Stimulated activated CD4-positive, alpha-beta T cell treated with anti-CD3 and anti-CD28 coated beads, Interleukin-4, amount 100 ng/mL, for 4 hours (primary cell): ENCODE measurements around the gene SYT17.

ENCODE experiments used
- DNase-seq, 2 experiments: peaks; one replicate each; pipeline ENCODE4 v3.0.0-alpha.2; 2020

Gene SYT17

DNA sequence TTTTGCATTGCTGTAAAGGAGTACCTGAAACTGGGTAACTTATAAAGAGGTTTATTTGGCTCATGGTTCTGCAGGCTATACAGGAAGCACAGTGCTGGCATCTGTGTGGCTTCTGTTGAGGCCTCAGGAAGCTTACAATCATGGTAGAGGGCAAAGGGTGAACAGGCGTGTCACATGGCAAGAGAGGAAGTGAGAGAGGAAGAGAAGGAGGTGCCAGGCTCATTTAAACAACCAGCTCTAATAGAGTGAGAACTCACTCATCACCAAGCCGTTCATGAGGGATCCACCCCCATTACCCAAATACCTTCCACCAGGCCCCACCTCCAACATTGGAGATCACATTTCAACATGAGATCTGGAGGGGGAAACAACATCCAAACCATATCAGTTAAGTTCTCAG, 101.1 kb downstream of the SYT17 start:
- no peak for DNase-seq

DNA sequence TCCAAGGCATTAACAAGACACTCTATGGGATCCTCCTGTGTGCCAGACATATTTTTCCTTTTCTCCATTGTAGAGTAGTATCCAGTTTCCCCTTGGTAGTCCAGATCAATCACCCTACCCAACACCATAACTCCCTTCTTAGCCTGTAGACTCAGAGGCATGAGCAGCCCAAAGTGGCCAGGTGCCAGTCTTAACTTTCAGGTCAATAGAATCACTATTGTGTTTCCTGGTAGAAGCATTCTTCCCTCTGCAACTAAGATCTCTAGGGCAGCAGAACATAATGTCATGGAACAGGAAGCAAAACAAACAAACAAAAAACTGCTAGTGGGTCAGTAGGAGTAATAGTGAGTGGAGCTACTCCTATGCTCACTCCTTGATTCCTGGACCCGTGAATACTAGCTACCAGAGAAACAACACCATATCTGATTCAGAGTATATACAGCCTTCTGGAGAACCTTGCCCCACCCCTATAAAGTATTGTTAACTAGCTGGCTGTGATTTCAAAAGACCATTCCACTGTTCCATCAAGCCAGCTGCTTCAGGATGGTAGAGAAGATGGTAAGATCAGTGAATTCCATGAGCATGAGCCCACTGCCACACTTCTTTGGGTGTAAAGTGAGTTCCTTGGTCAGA, 106.2 kb downstream of the SYT17 start:
- DNase-seq = no peak

DNA sequence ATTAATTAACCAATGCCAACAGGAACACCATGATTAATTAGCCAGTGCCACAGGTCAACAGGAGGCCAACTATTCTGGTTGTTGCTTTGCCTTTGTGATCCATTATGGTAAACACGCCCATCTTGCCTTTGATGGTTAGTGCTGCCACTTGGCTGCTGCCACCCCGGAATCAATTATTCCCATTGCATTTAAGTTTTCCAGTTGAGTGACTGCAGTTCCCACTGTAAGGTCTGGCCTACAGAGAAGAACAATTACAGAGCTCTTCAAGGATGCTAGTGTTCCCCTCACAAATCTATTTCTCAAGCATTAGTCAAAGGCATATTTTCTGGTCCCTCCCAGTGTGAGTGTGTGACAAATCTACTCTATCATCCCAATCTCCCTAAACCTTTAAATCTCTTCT, 110.4 kb downstream of the SYT17 start:
- DNase-seq = no peak

DNA sequence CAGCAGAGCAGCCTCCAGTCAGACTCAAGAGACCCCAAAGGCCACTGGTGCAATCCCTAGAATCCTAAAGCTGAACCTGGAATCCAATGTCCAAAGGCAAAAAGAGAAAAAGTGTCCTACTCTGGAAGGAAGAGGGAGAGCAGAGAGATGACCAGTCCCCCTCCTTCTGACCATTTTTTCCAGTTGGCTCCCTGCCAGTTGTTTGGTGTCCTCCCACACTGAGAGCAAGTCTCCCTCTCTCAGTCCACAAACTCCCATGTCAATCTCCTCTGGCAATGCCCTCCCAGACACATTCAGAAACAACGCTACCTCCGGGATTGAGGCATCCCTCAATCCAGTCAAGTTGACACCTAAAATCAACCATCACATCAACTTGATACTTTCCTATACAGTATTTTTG, 113.2 kb downstream of the SYT17 start:
- no peak for DNase-seq

DNA sequence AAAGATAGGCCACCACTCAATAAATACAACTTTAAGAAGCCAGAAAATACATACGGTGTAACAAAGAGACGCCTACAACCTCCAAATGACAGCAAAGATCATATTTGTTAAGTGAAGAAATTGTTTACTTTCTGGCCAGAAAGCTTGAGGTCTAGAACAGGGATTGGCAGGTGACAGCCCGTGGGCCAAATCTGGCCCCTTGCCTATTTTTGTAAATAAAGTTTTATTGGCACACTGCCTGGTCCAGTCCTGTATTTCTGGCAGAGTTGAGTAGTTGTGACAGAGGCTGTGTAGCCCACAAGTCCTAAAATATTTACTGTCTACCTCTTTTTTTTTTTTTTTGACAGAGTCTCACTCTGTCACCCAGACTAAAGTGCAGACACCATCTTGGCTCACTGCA, 114.1 kb downstream of the SYT17 start:
- DNase-seq = no peak

DNA sequence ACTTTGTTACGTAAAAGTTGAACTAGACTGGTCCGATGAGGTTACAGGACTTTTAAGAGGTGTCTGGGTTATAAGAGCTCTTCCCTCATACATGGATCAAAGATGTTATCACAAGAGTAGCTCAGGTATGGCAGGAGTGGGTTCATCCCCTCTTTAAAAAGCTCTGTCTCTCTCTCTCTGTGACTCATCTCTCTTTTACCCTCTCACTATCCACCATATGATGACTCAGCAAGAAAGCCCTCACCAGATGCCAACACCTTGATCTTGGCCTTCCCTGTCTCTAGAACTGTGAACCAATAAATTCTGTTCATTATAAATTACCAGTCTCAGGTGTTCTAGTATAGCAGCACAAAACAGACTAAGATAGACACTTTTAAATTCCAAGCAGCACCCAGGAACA, 115.6 kb downstream of the SYT17 start:
- no peak for DNase-seq

DNA sequence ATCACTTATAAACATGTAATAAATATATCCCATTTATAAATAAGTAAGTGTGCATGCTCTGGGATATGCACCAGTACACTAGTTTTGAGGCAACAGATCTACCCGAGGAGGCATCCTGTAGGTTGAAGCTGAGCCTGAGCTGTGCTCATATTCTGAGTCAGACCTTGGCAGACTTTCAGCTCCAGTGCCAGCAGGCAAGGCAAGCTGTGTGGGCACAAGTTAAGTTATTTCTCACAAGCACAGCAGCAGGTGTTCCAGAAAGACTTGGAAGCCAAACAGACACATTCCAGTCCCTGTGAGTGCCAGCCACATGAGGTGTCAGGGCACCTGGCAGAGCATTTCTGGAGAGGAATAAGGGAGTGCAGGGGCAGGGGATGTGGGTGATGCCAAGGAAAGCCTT, 116.2 kb downstream of the SYT17 start:
- DNase-seq = no peak

DNA sequence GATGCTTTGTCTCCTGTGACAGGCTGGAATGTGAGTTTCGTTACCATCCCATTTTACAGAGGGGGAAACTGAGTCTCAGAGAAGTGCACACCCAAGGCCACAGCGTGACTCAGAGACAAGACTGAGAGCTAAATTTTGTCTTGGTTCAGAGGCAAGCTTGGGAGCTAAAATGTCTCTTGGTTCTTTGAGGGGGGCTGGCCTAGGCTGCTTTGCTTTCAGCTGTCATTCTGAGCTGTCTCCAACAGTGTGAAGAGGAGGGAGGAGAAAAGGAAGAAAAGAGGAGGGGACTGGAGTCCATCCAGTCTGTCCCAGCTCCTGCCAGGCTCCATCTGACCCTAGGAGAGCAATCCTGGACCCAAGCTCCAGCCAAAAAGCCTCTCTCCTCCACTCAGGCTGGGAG, 117.4 kb downstream of the SYT17 start, which contains the start of gene CLEC19A:
Gene CLEC19A (plus strand): TSS at position 301 of the 400 bp plus-strand sequence. CDS start 121 bp downstream, outside the sequence.
- DNase-seq = no peak

DNA sequence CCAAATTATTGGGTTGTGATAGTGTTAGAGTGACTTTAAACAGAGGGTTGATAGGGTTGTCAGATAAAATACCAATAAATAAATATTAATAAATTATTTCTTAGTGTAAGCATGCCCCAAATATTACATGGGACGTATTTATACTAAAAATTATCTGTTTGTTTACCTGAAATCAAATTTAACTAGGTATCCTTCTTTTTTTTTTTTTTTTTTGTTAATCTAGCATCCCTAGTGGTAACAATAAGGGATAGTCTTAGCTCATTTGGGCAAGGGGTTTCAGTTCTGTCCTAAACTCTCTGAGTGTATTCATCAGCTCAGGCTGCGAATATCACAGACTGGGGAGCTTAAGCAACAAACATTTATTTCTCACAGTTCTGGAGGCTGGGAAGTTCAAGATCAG, 118.8 kb downstream of the SYT17 start:
- DNase-seq = no peak

DNA sequence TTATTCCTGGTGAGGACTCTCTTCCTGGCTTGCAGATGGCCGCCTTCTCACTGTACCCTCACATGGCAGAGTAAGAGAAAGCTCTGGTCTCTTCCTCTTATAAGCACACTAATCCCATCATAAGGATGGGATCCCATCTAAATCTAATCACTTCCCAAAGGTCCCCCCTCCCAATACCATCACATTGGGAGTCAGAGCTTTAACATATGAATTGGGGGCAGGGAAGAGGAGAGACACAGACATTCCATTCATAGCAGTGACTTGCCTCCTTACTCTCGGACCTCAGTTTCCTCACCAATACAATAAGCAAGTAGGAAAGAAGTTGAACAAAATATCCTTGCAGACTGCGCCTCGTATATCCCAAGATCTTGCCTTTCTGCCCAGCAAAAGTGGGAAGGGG, 119.2 kb downstream of the SYT17 start:
- DNase-seq = no peak

DNA sequence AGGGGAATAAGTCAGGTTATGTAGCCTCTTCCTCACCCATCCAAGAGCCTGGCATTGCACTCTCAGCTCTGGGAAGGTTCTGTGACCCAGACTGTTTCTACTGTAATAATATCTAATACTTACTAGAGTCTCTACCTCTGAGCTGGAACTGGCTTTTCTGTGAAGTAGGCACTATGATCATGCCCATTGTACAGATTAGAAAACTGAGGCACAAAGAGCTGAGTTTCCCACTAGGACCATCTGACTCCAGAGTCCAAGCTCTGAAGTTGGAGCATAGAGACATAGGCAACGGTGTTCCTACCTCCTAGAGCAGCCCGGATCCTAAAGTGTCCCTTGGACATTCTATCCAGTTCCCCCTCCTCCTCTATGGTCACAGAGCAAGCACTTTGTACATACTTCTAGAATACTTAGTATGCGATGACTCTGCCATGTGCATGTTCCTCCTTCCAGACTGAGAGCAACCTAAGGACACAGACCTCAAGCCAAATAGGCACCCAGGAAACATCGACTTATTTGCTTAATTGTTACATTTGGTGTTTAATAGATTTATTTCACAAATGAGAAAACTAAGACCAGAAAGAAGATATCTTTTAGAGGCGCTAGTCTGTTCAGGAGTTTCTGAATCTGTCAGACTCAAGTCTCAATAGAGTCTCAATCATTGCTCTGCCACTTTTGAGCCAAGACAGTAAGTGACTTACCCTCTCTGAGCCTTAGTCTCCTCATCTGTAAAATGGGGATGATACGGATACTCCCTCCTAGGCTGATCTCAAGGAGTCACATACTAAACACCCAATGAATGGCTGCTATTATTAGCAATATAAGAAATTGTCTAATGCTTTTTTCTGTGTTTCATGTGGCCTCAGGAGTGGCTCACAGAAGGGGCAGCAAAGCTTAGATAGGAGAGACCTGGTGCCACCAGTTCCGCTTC, 121.1 kb downstream of the SYT17 start:
- no peak for DNase-seq

DNA sequence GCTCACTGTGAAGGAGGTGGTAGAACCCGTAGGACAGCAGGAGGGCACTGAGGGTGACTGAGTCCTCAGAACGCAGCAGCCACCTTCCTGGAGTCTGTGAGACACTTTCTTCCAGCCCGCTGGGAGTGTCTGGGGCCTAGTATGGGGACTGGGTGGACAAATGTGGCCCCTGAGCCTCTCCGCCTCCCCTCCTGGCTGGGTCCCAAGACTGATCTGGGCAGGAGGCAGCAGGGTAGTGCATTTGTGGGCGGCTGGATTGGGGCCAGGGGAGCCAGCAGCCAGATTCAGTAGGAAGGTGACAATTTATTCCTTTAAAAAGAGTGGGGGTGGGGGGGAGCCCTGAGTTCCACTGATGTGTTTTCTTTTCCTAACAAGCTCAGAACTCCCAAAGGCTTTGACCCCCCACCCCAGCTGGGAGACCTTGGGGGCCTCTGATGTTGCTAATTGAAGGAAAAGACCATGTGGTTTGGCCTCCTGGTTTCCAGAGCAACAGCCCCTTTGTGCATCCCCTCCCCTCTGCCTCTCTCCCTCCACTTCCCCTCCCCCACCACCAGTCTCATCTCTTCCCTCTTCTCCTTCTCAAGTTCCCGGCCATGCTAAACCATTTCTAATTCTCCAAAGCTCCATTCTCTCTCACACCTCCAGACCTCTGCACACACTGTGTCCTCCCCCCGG, 121.9 kb downstream of the SYT17 start:
- DNase-seq = no peak

DNA sequence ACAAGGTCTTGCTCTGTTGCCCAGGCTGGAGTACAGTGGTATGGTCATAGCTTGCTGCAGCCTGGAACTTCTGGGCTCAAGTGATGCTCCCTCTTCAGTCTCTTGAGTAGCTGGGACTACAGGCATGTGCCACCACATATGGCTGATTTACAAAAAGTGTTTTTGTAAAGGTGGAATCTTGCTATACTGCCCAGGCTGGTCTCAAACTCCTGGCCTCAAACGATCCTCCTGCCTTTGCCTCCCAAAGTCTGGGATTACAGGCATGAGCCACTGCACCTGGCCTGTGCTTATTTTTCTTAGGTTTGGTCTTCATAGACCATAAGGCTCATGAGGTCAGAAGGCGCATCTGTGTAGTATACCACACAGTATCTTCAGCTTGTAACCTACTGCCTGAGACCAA, 122.8 kb downstream of the SYT17 start:
- no peak for DNase-seq

DNA sequence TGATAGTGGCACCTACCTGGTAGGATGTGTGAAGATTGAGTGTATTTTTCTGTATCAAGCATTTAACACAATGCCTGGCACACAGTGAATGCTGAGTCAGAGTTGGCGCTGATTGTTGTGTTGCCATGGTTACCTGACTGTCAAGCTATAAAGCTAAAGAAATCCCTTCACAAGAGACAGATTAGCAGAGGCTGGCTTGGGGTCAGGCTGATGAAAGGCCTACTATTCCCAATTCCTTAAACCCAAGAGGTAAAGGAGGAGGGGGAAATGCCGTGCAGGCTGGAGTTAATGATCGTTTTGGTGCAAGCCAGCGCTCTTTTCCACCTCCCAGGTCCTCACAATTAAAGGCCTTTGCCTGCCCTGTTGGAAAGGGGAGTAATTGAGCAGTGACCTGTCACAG, 123.4 kb downstream of the SYT17 start:
- no peak for DNase-seq

DNA sequence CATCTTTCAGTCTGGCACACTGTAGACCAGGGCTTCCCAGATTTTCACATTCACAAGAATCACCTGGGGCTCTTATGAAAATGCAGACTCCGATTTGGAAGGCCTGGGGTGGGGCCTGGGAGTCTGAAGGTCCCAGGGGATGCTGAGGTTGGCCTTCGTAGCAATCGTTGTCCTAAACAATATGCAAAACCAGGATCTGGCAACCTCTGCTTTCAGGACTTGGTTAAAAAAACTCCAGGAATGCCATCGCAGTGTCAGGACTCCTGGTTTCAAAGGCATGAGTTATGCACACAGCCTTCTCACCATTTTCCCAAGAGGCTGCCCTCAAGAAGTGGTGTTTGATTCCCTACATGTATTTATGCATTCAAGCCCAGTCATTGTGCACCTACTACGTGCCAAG, 124.1 kb downstream of the SYT17 start:
- no peak for DNase-seq

DNA sequence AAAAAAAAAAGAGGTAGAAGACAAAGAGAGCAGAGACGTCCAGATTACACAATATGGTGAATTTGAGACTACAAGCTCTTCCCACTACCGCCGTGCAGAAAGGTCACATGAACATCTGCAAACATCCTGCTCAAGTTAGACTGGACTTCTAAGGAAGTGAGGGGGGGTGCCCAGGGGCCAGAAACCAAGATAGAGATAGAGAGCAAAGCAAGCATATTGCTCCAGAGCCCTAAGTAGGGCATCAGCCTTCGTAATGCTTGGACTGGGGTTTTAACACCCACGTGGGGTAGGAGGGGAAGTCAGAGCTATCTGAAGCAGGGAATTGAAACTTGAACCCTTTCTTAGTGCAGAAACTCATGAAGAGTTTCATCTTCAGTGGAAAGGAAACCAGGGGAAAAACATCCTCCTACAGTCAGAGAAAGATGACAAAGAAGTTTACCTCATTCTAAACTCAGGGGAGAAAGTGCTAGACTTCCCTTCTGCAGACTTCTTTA, 126.2 kb downstream of the SYT17 start:
- DNase-seq = peak in 1 of 2 experiments; percentile 26

DNA sequence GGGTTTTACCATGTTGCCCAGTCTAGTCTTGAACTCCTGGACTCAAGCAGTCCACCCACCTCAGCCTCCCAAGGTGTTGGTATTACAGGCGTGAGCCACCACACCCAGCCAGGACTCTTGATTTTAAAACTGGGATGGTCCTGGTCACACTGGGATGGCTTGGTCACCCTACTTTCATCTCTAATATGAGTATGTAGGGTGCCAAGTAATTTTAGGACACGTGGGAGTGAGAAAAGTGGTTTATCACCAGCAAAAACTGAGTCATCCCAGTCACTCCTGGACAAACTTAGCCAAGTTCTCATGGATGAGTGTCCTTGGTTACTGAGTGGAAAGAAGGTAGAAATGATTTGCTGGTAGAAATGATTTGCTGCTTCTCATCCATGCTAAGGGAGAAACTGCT, 127.4 kb downstream of the SYT17 start:
- no peak for DNase-seq

DNA sequence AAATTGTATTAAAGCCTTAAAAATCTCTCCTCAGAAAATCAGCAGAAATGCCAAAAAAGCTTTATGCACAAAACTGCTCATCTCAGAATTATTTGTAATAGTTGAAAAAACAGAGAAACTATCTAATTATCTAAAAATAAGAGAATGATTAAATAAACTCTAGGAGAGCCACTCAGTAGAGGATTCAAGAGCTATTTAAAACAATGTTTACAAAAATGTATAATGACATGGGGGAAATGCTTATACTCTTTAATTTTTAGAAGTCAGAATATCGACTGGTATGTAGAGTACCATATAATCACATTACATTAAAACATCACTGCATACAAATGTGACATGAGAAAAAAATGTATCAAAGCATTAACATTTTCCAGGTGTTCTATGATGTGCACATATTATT, 129.4 kb downstream of the SYT17 start:
- DNase-seq = no peak

DNA sequence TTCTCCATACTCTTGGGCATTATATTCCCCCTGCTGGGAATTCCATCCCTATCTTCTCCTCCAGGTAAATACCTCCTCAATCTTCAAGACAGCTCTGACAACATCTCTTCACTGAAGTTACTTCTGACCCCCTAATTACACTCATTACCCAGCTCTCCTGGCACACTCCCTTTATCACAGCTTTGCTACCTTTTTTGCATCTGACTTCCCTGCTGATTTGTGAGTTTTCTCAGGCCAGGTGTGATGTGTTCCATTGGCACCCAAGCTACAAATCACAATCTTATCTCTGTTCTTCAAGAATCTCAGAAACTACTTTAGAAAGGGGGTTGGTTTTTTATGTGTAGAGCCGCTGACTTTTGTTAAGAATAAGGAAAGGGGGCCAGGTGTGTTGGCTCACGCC, 131.5 kb downstream of the SYT17 start:
- DNase-seq = no peak

DNA sequence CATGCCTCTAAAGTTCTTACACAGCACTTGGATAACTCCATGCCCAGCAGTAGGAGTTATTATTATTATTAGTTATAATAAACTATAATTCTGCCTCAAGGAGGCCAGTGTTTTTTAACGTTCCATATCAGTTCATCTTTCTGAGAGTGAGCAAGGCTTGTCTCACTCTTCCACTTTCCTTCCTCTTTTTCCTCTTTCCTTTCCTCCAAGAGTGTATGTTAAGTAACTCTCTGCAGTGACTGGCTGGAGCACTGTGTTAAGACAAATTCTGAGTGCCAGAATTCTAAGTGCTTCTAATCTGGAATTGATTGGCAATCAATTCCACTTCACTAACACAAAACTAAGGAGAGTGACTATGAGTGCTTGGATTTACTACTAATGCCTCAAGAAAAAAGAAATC, 133.9 kb downstream of the SYT17 start:
- DNase-seq = no peak

DNA sequence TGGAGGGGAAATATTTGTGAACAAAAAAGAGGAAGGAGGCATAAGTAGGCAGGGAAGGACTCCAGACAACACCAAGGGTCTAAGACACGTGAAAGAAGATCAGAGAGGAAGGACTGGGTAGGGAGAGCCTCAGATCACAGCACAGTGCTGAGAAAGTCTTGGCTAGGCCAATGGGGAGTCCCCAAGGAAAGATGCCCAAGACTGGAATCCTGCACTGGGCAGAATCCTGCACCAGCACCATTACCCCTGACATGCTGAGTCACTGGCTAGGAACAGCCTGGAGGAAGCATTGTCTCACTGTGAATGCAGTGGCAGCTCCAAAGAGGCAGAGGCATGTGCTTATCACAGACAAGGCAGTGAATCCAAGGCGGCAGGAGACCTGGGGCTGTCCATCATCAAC, 136.7 kb downstream of the SYT17 start:
- no peak for DNase-seq

DNA sequence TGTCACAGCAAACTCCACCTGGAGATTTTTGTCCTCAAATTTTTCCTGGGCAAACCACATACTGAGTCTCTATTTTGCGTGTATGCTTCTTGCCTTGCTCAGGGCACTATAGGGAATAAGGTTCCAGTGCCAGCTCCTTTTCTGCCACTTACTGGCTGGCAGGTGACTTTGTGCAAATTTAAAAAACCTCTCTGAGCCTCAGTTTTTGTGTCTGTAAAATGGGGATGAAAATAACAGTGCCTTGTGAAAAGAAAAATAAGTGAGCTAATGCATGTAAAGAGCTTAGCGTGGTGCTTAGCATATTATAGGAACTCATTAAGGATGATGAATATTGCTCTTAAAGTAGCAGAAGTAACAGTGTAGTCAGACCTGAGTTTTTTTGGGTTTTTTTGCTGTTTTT, 137.4 kb downstream of the SYT17 start:
- DNase-seq = no peak

DNA sequence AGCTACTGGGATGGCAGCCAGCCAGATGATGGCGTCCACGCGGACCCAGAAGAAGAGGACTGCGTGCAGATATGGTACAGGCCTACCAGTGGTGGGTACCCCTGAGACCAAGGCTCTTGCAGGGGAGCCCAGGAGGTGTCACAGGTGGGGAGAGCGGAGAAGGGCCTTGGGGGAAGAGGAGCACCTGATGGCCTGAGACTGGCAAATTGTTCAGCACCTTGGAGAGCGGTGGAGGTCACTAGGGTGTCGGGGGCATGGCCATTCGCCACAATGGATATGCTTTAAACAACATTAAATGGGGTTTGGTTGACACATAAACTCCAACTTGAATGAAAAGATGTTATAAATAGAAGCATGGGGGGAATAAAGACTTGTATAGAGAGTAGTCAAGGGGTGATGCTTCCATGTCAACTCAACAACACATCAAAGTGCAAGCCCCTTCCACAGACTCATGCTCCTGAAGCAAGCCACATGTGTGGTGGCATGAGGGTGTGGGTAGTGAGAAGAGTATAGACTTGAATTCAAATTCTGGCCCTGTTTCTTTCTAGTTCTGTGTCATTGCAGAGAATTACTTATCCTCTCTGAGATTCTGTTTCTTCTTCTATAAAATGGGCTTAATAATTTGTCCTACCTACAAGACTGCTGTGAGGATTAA, 139.7 kb downstream of the SYT17 start:
- no peak for DNase-seq
